ENCODE measurements around the gene RBM33.
"Not testable (repeated sequence)": the region's sequence is repeated elsewhere in the genome, so short reads cannot be mapped to it uniquely, and the experiment has no call there.

Gene RBM33

GRCh38 chr7:155684543-155684942, 40.1 kb downstream of the RBM33 start:
- no peak for DNase-seq
- intact Hi-C loops (cut with DNase I) = no loop called here

DNA sequence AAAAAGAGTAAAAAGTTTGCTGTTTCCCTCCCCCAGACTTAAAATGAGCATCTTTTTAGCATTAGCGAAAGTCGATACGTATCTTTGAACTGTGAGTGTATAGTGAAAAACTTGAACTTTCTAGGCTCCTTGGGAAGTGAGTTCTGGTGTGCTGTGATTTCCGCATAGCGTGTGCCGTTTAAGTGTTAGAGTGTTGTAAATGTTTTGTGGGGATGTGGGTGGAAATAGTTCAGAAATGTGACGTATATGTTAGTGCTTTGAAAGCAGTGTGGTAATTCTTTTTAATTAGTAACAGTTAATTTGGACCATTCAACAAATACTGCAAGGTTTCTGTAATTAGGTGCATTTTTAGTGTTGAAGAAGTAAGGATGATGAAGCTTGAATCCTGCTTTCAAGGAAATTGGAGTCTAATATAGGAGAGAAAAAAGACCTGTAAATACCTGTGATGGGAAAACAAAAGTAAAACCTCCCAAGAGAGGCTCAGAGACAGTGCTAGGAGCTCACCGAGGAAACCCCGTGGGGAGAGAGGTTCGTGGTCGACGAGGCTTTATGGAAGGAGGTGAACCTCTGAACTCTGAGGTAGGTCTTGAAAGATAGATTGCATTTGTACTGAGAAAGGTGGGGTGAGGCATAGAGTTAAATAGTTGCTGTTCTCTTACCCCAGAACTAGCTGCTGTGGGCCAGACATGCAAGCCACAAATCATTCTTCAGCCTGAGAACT, 40.8 kb downstream of the RBM33 start:
- intact Hi-C loops (cut with DNase I) = no loop called here
- DNase-seq = no peak

DNA sequence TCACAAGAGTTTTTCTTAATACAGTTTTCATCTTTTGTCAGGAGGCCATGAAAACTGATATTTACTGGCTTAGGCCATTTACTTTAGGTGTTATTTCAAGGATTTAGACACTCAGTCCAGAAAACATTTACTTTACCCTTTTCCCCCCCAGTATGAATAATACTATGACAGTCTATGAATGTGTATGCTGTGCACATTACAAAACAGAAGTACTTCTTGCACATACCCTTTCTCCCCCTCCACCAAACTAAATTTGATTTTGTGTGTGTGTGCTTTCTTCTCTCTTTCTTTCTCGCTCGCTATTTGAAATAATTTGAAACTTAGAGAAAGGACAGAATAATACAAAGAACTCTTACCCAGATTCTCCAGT, 41.3 kb downstream of the RBM33 start:
- no peak for DNase-seq
- intact Hi-C loops (cut with DNase I) = no loop called here

- DNase-seq; intact Hi-C loops (cut with DNase I): not testable (repeated sequence)
Observed at GRCh38 chr7:155686620-155687324, 42.3 kb downstream of the RBM33 start.

DNA sequence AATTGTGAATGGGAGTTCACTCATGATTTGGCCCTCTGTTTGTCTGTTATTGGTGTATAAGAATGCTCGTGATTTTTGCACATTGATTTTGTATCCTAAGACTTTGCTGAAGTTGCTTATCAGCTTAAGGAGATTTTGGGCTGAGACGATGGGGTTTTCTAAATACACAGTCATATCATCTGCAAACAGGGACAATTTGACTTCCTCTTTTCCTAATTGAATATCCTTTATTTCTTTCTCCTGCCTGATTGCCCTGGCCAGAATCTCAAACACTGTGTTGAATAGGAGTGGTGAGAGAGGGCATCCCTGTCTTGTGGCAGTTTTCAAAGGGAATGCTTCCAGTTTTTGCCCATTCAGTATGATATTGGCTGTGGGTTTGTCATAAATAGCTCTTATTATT, 43.8 kb downstream of the RBM33 start:
- DNase-seq; intact Hi-C loops (cut with DNase I): not testable (repeated sequence)

DNA sequence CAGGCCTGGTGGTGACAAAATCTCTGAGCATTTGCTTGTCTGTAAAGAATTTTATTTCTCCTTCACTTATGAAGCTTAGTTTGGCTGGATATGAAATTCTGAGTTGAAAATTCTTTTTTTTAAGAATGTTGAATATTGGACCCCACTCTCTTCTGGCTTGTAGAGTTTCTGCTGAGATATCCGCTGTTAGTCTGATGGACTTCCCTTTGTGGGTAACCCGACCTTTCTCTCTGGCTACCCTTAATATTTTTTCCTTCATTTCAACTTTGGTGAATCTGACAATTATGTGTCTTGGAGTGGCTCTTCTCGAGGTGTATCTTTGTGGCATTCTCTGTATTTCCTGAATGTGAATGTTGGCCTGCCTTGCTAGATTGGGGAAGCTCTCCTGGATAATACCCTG, 46.2 kb downstream of the RBM33 start:
- DNase-seq; intact Hi-C loops (cut with DNase I): not testable (repeated sequence)

GRCh38 chr7:155692317-155692716, 47.9 kb downstream of the RBM33 start:
- intact Hi-C loops (cut with DNase I) = no loop called here
- DNase-seq = no peak

DNA sequence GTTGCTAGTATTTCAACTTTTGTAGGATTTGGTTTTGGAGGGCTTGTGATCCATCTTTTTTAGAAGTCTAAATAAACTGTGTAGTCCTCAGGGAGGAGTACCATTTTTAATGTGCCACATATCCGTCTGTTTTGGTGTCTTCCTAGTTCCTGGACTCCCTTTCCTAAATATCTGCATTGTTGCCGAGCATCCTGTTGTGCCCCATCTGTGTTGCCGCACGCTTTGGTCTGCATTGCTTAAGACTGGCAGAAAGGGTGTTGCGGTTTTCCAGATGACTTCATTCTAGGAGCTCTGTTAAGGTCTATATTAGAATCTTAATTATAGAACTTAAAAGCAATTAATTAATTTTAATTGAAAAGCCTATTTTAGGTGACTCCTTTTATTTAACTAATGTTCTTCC, 49.4 kb downstream of the RBM33 start:
- DNase-seq = no peak
- intact Hi-C loops (cut with DNase I) = no loop called here

- DNase-seq = no peak
- intact Hi-C loops (cut with DNase I) = no loop called here
Observed at GRCh38 chr7:155694851-155695250, 50.4 kb downstream of the RBM33 start.

- no peak for DNase-seq
- intact Hi-C loops (cut with DNase I) = no loop called here
Observed at GRCh38 chr7:155696747-155697146, 52.3 kb downstream of the RBM33 start.

DNA sequence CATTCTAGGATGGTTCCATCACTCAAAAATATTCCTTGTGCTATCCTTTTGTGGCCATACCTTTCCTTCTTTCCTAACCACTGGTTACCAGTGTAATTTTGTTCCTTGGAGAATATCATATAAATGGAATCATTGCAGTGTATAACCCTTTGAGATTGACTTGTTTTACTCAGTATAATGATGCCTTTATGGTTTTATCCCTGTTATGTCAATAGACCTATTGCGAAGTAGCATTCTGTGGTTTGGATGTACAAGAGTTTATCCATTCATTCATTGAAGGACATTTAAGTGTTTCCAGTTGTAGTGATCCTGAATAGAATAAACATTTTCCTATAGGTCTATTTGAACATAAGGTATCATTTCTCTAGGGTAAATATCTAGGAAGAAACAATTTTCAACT, 54.2 kb downstream of the RBM33 start:
- intact Hi-C loops (cut with DNase I) = no loop called here
- no peak for DNase-seq

DNA sequence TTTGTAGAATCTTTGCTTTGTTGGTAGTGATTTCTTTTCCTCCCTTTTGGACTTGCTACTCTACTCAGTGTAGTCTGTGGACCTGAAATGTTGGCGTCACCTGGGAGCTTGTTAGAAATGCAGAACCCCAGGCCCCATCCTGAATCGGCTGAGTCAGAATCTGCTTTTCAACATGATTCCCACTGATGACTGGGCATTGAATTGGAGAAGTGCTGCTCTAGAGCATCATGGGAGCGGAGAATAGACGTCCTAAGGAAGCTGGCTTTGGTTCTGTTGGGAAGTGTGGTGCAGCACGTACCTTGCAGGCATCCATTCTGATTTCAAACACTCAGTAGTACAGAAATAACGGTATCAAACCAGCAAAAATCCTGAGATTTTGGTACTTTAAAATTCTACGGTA, 54.7 kb downstream of the RBM33 start:
- intact Hi-C loops (cut with DNase I) = no loop called here
- no peak for DNase-seq

DNA sequence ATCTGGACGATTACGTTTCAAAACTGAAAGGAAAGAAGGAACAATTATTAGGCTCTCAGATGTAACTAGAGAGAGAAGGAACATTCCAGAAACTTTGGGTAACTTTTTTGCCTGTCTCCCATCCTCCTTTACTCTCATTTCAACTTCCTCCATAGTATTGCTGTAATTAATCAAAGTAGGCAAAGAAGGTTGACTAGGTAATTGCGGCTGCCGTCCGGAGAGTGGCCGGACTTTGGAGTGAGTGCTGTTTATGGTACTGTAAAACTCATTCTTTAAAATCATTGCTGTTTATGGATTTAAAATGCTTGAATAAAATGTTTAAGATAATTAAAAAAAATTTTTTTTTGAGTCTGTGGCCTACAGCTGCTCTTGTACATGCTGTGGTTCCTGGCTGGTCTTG, 56.4 kb downstream of the RBM33 start:
- no peak for DNase-seq
- intact Hi-C loops (cut with DNase I) = no loop called here

DNA sequence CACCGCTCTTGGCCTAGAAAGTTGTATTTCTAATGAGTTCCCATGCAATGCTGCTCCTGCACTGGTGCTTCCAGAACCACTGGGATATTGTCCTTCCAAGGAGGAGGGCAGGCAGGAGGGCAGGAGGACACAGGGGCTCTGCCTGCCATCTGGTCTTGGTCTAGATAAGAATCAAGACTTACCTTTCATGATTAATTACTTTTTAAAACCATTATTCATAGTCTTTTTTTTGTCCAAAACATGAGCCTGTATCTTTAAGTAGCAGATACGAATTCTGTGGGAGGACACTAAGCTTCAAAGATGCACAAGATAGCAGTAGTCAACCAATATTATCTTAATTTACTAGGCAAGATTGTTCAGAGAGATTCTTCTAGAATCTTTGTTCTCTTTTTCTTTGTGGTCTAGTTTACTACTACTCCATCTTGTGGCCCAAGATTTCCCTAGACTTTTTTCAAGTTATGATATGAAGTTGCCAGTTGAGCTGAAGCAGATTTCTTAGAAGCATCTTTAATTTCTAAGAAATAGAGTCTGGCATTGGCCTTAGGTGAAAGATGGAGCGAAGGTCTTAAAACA, 57.6 kb downstream of the RBM33 start:
- intact Hi-C loops (cut with DNase I) = no loop called here
- no peak for DNase-seq

DNA sequence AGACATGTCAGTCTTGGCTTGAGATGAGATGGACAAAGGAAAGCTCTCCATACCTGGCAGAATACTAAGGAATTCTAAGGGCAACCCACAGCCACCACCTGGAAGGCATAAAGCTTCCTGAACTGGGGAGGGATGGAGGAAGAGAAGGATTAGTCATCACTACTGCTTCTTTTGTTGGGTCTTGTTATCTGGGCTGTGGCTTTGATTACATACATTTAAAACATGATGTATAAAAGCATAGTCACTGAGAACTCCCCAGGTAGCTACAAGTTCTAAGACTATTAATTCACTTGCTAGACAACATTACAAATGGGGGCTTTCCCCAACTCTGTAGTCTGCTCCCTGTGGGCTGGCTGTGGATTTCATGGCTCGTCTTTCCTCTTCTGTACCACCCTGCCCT, 58.2 kb downstream of the RBM33 start:
- intact Hi-C loops (cut with DNase I) = no loop called here
- no peak for DNase-seq

- DNase-seq = no peak
- intact Hi-C loops (cut with DNase I) = no loop called here
Observed at GRCh38 chr7:155705623-155706360, 61.3 kb downstream of the RBM33 start.

DNA sequence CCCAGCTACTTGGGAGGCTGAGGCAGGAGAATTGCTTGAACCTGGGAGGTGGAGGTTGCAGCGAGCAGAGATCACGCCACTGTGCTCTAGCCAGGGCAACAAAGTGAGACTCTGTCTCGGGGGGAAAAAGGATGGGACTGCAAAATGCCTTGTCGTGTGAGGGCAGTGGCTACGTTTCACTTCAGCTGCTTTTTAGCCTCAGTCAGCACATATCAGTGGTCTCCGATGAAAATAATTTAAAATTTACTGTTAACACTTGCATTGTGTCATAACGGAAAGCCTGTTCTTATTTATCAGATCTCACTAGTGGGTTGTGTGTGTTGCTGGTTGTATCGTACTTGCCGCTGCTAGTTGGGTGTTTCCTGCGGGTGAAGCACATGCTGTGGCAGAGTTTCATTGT, 61.9 kb downstream of the RBM33 start:
- intact Hi-C loops (cut with DNase I) = no loop called here
- no peak for DNase-seq

DNA sequence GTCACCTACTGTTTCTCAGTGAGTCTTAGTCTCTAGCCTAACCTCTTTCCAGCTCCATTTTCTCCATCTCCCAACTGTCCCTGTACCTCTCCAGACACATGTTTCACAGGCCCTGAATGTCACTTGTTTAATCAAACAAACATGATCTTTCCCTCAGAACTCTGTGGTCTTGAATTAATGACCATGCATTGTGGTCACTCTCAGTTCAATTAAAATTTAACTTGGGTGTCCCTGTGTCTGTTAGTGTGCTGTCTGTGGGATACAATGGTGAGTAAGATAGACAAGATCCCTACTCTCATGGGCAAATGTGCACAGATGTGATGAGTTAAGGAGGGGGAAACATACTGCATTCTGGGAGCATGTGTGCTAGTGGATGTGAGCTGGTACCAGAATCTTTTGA, 65.0 kb downstream of the RBM33 start:
- DNase-seq = no peak

GRCh38 chr7:155710031-155710430, 65.6 kb downstream of the RBM33 start:
- no peak for DNase-seq
- intact Hi-C loops (cut with DNase I) = no loop called here

More for the DNA sequence above, 65.0 kb downstream of the RBM33 start:
- intact Hi-C loops (cut with DNase I) = no loop called here

GRCh38 chr7:155710530-155710929, 66.1 kb downstream of the RBM33 start:
- DNase-seq = no peak
- intact Hi-C loops (cut with DNase I) = no loop called here

Measured in head of caudate nucleus (tissue), 42 donors.